Urinary bladder (tissue), 4 donors: ENCODE measurements around the gene NT5DC2. TPM values are rescaled to one million over a fixed set of nuclear protein-coding genes. Genes with fewer than 3 reads are reported as not detected.

ENCODE experiments used
- DNase-seq: peaks from one replicate; pipeline ENCODE4 v3.0.0-alpha.2; 2015; ENCODE audit errors: extremely low spot score
- H3K27ac ChIP-seq: one replicate; pipeline ENCODE4 v1.5.1; 2013; ENCODE audit warnings: low read depth, mild to moderate bottlenecking, moderate library complexity
- H3K36me3 ChIP-seq: one replicate; pipeline ENCODE4 v1.6.1; 2013; ENCODE audit warnings: mild to moderate bottlenecking, moderate library complexity; ENCODE audit not compliant: insufficient read depth
- H3K4me1 ChIP-seq: one replicate; pipeline ENCODE4 v1.6.1; 2013; ENCODE audit warnings: mild to moderate bottlenecking, moderate library complexity; ENCODE audit not compliant: insufficient read depth
- H3K4me3 ChIP-seq: one replicate; pipeline ENCODE4 v1.5.1; 2013; ENCODE audit warnings: low read depth, low read length
- WGBS: extraction: QIAGEN DNeasy Blood & Tissue Kit; methylation state at CpG from one replicate; pipeline ENCODE4 v1.1.7; 2013; 5-methylcytosine and 5-hydroxymethylcytosine counted together
- polyA plus RNA-seq: library from polyadenylated mRNA; stranded (reverse); fragments of 200-250 nt; gene quantifications from one replicate; pipeline ENCODE4 v1.2.3, GENCODE V29; 2013
- total RNA-seq: library from RNA; depleted of rRNA; stranded (reverse); fragments of >200 nt; gene quantifications from one replicate; pipeline ENCODE4 v1.2.3, GENCODE V29; 2014
- donor health status: healthy with polysubstance abuse.
- donor health status: healthy.

The NT5DC2 gene
- total and polyA plus RNA-seq, 2 donors: 32.9 to 63.8 TPM

DNA sequence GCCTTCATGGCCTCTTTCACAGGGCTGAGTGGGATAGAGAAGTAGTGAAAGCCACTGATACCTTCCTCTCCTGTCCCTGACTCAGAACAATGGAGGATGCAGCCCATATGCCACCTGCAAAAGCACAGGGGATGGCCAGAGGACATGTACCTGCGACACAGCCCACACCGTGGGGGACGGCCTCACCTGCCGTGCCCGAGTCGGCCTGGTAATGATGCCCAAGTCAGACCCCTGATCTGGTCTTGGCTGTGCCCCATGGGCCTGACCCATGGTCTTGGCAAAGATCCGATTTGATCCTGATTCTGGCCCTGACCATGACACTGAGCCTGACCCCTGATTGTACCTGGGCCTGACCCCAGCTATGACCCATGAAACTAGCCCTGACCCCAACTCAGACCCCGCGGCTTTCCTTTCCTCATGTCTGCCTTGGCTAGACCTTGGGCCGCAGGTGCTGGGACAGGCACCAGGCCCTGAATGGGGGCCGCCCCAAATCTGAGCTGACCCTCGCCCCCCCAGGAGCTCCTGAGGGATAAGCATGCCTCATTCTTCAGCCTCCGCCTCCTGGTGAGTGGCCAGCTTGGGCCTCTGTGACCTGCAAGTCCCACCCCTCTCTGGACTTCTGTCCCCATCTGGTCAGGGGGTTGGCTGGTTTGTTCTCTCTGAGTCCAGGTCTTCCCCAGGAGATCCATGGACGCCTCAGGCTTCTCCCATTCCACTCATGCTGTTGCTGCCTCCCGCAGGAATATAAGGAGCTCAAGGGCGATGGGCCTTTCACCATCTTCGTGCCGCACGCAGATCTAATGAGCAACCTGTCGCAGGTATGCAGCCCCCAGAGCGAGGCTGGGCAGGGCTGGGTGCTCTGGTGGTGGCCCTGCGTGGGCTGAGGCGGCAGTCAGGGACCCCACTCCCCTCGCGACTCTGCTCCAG, 15.6 kb downstream of the NT5DC2 start:
- no peak overlapping the region for H3K4me3 ChIP-seq
- H3K4me1 ChIP-seq: no peaks in the 10 kb centered on the region
- DNase-seq: no peak
- H3K27ac ChIP-seq: no peak overlapping the region
- 84% methylated on average over 25 of the region's 25 CpGs for WGBS
- H3K36me3 ChIP-seq: no peaks in the 10 kb centered on the region

DNA sequence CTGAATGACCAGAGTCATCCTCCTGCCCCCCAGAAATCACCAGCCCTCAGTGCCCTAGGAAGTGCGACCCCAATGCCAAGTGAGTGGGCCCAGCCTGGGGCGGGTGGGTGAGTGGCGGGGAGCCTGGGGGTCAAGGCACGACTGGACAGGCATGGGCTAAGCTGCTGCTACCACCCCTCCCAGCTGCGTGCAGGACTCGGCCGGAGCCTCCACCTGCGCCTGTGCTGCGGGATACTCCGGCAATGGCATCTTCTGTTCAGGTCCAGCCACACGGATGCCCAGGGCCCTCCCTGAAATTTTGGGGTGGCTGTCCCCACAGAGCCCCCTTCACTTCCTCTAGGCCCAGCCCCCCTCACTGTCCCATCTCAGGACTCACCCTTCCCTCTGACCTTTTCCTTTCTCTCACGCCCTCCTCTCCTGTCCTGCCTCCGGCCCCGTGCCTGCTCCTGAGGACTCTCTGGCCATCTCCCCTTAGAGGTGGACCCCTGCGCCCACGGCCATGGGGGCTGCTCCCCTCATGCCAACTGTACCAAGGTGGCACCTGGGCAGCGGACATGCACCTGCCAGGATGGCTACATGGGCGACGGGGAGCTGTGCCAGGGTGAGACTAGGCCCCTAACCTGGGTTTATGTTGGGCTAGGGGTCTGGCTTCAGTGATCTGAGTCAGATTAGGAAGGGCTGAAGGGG, 17.0 kb downstream of the NT5DC2 start:
- Histone ChIP-seq H3K36me3 (no peaks in the 10 kb centered on the region), H3K4me1 (no peaks in the 10 kb centered on the region), H3K4me3 (no peak overlapping the region), H3K27ac (no peak overlapping the region)
- WGBS: 96% methylated on average over 19 of the region's 19 CpGs
- no peak for DNase-seq

DNA sequence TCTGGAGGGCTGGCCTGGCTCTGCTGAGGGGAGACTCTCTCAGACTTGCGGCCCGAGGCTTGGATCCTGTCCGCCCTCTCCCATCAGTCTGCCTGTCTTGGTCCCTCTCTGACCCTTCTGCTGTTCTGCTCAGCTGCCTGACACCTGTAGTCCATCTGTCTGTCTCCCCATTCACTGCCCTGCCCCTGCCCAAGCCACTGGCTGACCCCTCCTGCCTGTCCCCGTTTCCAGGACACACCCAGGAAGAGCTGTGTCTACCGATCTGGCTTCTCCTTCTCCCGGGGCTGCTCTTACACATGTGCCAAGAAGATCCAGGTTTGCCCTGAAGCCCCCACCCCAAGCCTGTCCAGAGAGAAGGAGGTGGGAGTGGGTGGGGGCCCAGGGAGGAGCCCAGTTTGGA, 18.5 kb downstream of the NT5DC2 start:
- Histone ChIP-seq H3K27ac (no peak overlapping the region), H3K4me3 (no peak overlapping the region), H3K36me3 (no peaks in the 10 kb centered on the region), H3K4me1 (no peaks in the 10 kb centered on the region)
- no peak for DNase-seq
- WGBS: 57% methylated on average over 6 of the region's 6 CpGs

DNA sequence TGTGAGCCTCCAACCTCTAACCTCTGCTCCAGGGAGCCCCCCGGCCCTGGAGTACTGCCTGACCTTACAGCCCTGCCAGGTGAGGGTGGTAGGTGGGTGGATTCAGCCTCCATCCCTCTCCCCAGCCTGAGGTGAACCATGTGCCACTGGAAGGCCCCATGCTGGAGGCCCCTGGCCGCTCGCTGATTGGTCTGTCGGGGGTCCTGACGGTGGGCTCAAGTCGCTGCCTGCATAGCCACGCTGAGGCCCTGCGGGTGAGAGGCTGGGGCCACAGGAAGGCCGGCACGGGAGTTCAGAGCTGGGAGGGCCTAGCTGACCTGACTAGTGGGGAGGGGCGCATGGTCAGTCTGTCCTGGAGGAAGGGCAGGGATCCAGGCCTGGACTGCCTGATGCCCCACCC, 19.1 kb downstream of the NT5DC2 start:
- WGBS: 86% methylated on average over 11 of the region's 11 CpGs
- H3K4me3 ChIP-seq: no peak overlapping the region
- H3K36me3 ChIP-seq: no peaks in the 10 kb centered on the region
- no peak for DNase-seq
- H3K27ac ChIP-seq: no peak overlapping the region
- H3K4me1 ChIP-seq: no peaks in the 10 kb centered on the region

DNA sequence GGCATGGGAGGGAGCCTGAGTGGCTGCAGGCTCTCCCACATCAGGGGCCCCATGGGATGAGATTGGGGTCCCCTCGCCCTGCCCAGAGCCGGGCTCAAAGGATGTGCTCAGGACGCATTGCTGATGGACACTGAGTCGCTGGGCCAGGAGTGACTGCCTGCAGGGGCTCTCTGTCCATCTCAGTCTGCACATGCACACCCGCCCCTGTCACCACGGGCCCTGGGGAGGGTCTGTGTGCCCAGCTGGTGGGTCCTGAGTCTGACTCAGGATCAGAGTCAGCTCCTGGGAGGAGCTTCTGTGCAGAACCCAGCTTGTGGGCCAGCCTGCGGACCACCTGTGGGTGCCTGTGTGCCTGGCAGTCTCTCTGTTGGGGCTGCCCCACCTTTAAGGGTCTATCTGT, 20.4 kb downstream of the NT5DC2 start:
- no peak overlapping the region for H3K27ac ChIP-seq
- WGBS: 90% methylated on average over 7 of the region's 7 CpGs
- no peaks in the 10 kb centered on the region for H3K4me1 ChIP-seq
- no peak for DNase-seq
- H3K36me3 ChIP-seq: no peaks in the 10 kb centered on the region
- no peak overlapping the region for H3K4me3 ChIP-seq

DNA sequence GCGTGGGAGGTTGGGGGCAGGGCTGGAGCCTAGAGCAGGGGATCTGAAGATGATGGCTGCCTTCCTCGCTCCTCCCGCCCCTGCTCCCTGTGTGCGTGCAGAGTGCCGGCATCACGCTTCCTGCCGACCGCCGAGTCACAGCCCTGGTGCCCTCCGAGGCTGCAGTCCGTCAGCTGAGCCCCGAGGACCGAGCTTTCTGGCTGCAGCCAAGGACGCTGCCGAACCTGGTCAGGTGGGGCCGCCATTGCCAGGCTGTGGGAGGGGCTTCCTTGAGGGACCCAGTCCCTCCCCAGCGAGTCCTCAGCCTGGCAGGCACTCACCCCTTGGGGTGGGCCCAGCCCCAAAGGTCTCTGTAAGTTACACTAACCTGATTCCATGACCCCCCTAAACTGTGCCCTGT, 20.9 kb downstream of the NT5DC2 start:
- Histone ChIP-seq H3K36me3 (no peaks in the 10 kb centered on the region), H3K4me3 (no peak overlapping the region), H3K4me1 (no peaks in the 10 kb centered on the region), H3K27ac (no peak overlapping the region)
- no peak for DNase-seq
- 66% methylated on average over 17 of the region's 17 CpGs for WGBS

DNA sequence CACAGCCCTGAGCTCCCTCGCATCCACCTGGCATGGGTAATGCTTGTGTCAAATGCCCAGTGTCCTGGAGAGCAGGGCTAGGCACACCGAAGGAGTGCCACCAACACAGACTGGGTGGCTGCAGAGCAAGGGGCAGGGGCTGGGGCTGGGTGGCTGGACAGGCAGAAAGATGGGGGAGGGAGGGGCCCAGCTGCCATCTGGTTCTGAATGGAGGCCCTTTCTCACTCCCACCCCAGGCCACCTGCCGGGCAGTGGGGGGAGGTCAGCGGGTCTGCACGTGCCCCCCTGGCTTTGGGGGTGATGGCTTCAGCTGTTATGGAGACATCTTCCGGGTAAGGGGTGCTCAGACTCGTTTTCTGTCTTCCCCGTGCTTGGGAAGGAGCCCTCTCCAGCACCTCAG, 21.6 kb downstream of the NT5DC2 start:
- no peak for DNase-seq
- H3K4me3 ChIP-seq: no peak overlapping the region
- H3K36me3 ChIP-seq: no peaks in the 10 kb centered on the region
- 64% methylated on average over 8 of the region's 8 CpGs for WGBS
- no peak overlapping the region for H3K27ac ChIP-seq
- H3K4me1 ChIP-seq: no peaks in the 10 kb centered on the region

DNA sequence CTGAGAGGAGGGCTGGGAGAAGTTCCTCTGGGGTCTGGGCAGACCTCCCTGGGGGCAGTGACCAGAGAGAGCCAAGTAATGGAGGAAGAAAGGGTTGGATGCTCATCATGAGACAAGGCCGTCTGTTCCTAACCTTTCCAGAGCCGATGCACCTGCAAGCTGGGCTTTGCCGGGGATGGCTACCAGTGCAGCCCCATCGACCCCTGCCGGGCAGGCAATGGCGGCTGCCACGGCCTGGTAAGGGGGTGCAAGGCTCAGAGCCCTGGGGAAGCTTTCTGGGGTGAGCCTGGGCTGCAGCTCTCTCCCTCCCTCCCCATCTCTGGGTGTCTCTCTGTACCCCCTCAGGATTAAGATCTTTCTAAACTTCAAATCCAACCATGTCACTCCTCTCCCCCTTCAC, 22.1 kb downstream of the NT5DC2 start:
- Histone ChIP-seq H3K4me3 (no peak overlapping the region), H3K27ac (no peak overlapping the region), H3K36me3 (no peaks in the 10 kb centered on the region), H3K4me1 (no peaks in the 10 kb centered on the region)
- WGBS: 91% methylated on average over 7 of the region's 7 CpGs
- DNase-seq: no peak

DNA sequence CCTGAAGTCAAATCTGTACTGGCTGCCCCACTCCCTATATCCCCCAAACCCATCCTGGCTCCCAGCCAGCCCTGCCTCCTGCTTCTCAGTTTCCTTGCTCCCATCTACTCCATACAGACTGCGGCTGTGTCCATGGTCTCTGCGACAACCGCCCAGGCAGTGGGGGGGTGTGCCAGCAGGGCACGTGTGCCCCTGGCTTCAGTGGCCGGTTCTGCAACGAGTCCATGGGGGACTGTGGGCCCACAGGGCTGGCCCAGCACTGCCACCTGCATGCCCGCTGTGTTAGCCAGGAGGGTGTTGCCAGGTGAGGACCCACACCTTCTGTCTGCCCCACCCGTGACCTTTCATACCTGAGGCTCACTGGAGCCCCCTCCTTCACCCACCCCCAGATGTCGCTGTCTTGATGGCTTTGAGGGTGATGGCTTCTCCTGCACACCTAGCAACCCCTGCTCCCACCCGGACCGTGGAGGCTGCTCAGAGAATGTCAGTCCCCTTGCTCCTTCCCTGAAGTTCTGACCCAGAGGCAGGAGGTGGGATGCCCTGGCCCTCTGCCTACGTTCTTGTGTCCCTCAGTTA, 23.8 kb downstream of the NT5DC2 start:
- WGBS: 69% methylated on average over 12 of the region's 12 CpGs
- Histone ChIP-seq H3K4me3 (no peak overlapping the region), H3K27ac (no peak overlapping the region), H3K36me3 (no peaks in the 10 kb centered on the region), H3K4me1 (no peaks in the 10 kb centered on the region)
- no peak for DNase-seq

DNA sequence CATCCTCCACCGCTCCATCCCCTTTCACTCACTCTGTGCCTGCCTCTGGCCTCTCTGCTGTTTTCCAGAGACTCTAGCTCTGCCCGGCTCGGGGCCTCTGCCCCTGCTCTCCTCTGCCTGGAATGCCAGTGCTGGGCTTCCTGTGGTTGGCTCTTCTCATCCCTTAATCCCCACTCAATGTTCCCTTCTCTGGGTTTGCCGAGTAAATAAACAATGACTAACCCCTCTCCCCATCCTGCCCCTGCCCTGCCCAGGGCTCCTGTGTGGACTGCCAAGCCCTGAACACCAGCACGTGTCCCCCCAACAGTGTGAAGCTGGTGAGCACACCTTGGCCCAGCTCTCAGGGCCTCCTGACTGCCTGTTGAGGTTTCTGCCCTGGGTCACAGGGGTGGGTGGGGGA, 26.3 kb downstream of the NT5DC2 start:
- H3K36me3 ChIP-seq: no peaks in the 10 kb centered on the region
- H3K4me1 ChIP-seq: no peaks in the 10 kb centered on the region
- no peak for DNase-seq
- WGBS: 54% methylated on average over 5 of the region's 5 CpGs
- no peak overlapping the region for H3K27ac ChIP-seq
- no peak overlapping the region for H3K4me3 ChIP-seq

DNA sequence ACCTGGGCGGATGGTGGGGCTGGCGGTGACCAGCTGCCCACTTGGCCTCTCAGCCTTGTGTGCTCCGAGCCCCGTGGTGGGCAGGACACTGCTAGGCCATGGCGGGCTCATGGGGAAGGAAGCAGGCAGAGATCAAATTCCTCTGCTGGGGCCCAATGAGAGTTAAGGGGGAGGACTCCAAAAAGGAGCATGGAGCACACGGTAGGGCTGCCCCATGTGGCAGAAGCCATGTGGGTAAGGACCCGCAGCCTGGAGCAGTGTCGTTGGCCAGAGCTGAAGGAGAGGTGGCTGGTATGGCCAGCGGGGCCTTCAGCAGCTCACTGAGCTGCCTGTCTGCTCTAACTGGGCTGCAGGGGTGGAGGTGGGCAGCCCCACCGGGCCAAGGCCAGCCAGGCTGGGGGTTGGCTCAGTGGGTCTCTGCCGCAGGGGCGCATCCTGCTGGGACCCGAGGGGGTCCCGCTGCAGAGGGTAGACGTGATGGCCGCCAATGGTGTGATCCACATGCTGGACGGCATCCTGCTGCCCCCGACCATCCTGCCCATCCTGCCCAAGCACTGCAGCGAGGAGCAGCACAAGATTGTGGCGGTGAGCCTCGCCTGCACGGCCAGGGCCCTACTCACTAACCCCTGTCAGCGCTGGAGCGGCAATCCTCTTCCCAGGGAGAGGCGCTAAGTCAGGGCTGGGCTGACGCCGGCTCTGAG, 27.2 kb downstream of the NT5DC2 start:
- Histone ChIP-seq H3K27ac (no peak overlapping the region), H3K4me1 (no peaks in the 10 kb centered on the region), H3K4me3 (no peak overlapping the region), H3K36me3 (no peaks in the 10 kb centered on the region)
- DNase-seq: no peak
- 81% methylated on average over 27 of the region's 27 CpGs for WGBS

DNA sequence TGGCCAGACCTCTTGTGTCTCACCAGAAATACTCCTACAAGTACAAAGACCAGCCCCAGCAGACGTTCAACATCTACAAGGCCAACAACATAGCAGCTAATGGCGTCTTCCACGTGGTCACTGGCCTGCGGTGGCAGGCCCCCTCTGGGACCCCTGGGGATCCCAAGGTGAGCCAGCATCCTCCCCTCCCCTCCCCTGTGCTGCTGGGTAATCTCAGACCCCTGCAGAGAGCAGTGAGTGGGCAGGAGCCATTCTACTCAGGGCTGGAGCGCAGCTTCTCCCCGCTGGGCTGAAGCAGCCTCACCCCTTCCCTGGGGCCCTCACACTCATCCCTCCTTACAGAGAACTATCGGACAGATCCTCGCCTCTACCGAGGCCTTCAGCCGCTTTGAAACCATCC, 28.7 kb downstream of the NT5DC2 start:
- no peaks in the 10 kb centered on the region for H3K4me1 ChIP-seq
- no peak for DNase-seq
- H3K4me3 ChIP-seq: no peak overlapping the region
- H3K36me3 ChIP-seq: no peaks in the 10 kb centered on the region
- H3K27ac ChIP-seq: no peak overlapping the region
- 83% methylated on average over 10 of the region's 10 CpGs for WGBS

DNA sequence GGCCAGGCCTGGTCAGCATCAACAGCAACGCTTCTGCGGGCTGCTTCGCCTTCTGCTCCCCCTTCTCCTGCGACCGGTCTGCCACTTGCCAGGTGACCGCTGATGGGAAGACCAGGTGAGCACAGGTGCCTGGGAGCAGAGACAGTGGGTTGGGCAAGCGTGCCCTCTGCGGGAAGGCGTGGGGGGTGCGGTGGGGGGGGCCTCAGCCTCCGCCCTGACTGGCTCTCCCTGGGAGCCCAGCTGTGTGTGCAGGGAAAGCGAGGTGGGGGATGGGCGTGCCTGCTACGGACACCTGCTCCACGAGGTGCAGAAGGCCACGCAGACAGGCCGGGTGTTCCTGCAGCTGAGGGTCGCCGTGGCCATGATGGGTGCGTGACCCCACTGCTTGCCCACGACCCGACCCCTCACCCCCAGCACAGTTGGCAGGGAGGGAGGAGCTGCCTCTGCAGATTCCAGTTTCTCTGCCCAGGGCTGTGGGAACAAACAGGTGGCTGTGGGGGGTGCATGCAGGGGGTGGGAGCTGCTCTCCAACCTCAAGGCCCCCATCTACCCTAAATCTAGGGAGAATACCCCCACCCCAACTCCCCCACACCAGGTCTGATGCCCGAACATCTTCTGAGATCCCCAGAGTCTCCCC, 29.8 kb downstream of the NT5DC2 start:
- no peak for DNase-seq
- Histone ChIP-seq H3K4me1 (no peaks in the 10 kb centered on the region), H3K27ac (no peak overlapping the region), H3K36me3 (no peaks in the 10 kb centered on the region), H3K4me3 (no peak overlapping the region)
- WGBS: 71% methylated on average over 23 of the region's 23 CpGs
